ENCODE results near the gene ALX4.

- TF ChIP-seq CTCF (IDR thresholded peaks at IDR 0.05) = no peak
- TF ChIP-seq POLR2A (IDR thresholded peaks at IDR 0.05) = no peak
These were observed 96.8 kb downstream of the ALX4 start for GRCh38 chr11:44213148-44213547.

Data from Peyer's patch (tissue), 4 donors.